HepG2 (cell line): ENCODE measurements around the gene TECTB. TPM values are rescaled to one million over a fixed set of nuclear protein-coding genes. Genes with fewer than 3 reads are reported as not detected.
A peak's percentile ranks its signal among the peaks of the same experiment; 100 is the strongest.

Experiments
- ATAC-seq: fragments of 200-7000 bp; cut with Tn5 transposase; 3 replicates; pipeline ENCODE4 v1.9.1; 2020; ENCODE audit warnings: mild to moderate bottlenecking, moderate library complexity
- BruUV-seq: library from RNA; stranded (reverse); fragments of 400-500 nt; replicated peaks from 2 replicates; lab custom pipeline; 2021; lab: Mats Ljungman, UMichigan
- CTCF ChIA-PET: fragments of 300-600 bp; formaldehyde crosslinking; extraction: SDS; loops from one replicate; lab custom pipeline; 2021; ENCODE audit warnings: low total read pairs, inconsistent platforms, low intra/inter-chr PET ratio; lab: Yijun Ruan, JAX
- POLR2A ChIA-PET: fragments of 350-600 bp; sonication (Branson Sonifier 250); formaldehyde crosslinking; loops from one replicate; lab custom pipeline; 2020; ENCODE audit warnings: antibody characterized with exemption, inconsistent platforms; lab: Yijun Ruan, JAX
- DNase-seq: peaks from one replicate; pipeline ENCODE4 v3.0.0-alpha.2; 2015; ENCODE audit warnings: low spot score
- FAIRE-seq: peaks from 3 replicates; lab custom pipeline; 2011; peaks lifted over from hg19 to GRCh38; lab: Jason Lieb, UNC
- H2AFZ ChIP-seq: one replicate; pipeline ENCODE4 v1.6.1; 2011; ENCODE audit warnings: low read length, inconsistent platforms
- H3K27ac ChIP-seq: fragments of 300-600 bp; 3 replicates; pipeline ENCODE4 v1.8.0; 2011; ENCODE audit warnings: mixed run types, mild to moderate bottlenecking, mixed read lengths, low read length, inconsistent platforms; ENCODE audit not compliant: insufficient read depth; ENCODE audit errors: extremely low read length
- H3K27me3 ChIP-seq, 2 experiments: fragments of 200-600 bp in 1 of 2; 2 replicates in 1 of 2; 3 replicates in 1 of 2; pipeline versions ENCODE4 v1.6.0 to v1.8.0; 2011; ENCODE audit warnings: low read length in 2 of 2, mild to moderate bottlenecking in 2 of 2, moderate library complexity in 2 of 2, inconsistent platforms in 1 of 2; ENCODE audit not compliant: insufficient read depth in 2 of 2, control insufficient read depth in 1 of 2
- H3K36me3 ChIP-seq, 2 experiments: fragments of 200-600 bp in 1 of 2; replicated peaks in 1 of 2; 2 replicates in 1 of 2; 3 replicates in 1 of 2; pipeline versions ENCODE4 v1.5.1 to v1.8.0; 2011; ENCODE audit warnings: low read length in 2 of 2, inconsistent platforms in 1 of 2; ENCODE audit not compliant: insufficient read depth in 2 of 2, control insufficient read depth in 1 of 2
- H3K4me1 ChIP-seq: 2 replicates; pipeline ENCODE4 v1.5.1; 2012; ENCODE audit warnings: low read length, inconsistent platforms; ENCODE audit not compliant: insufficient read depth
- H3K4me2 ChIP-seq: 2 replicates; pipeline ENCODE4 v1.6.0; 2011; ENCODE audit warnings: low read depth, low read length, inconsistent platforms
- H3K4me3 ChIP-seq, 3 experiments: fragments of 200-600 bp in 1 of 3; sonication (generic), shearing (Covaris generic) in 1 of 3; replicated peaks in 1 of 3; 2 replicates each; pipeline ENCODE4 v1.5.1; 2011 to 2016; ENCODE audit warnings: low read length in 3 of 3, inconsistent platforms in 2 of 3, low read depth in 2 of 3, mild to moderate bottlenecking in 2 of 3, control low read depth in 1 of 3, mixed read lengths in 1 of 3; ENCODE audit not compliant: insufficient read depth in 1 of 3
- H3K79me2 ChIP-seq: one replicate; pipeline ENCODE4 v1.6.1; 2011; ENCODE audit warnings: low read length, inconsistent platforms; ENCODE audit not compliant: insufficient read depth
- H3K9ac ChIP-seq: 2 replicates; pipeline ENCODE4 v1.6.0; 2011; ENCODE audit warnings: mild to moderate bottlenecking, low read depth, low read length, inconsistent platforms; ENCODE audit not compliant: insufficient read depth
- H3K9me3 ChIP-seq: 2 replicates; pipeline ENCODE4 v1.5.1; 2012; ENCODE audit warnings: mild to moderate bottlenecking, low read length
- H4K20me1 ChIP-seq: 2 replicates; pipeline ENCODE4 v1.6.0; 2011; ENCODE audit warnings: inconsistent platforms, mild to moderate bottlenecking, low read length, moderate library complexity; ENCODE audit not compliant: insufficient read depth
- HNRNPK ChIP-seq: fragments of 200-400 bp; formaldehyde crosslinking; IDR thresholded peaks from 2 replicates; pipeline ENCODE4 v1.6.1; 2018; ENCODE audit warnings: low read length, low read depth, moderate library complexity, mild to moderate bottlenecking; ENCODE audit not compliant: poor library complexity, severe bottlenecking
- IRF2 ChIP-seq: IDR thresholded peaks from 2 replicates; pipeline ENCODE4 v1.6.1; 2018; ENCODE audit warnings: missing genetic modification reagents, missing compliant biosample characterization
- SETDB1 ChIP-seq: sonication (generic); formaldehyde crosslinking; IDR thresholded peaks from 2 replicates; pipeline ENCODE4 v1.5.1; 2020; ENCODE audit warnings: missing genetic modification reagents, mild to moderate bottlenecking, borderline replicate concordance
- SP2 ChIP-seq: sonication (generic); formaldehyde crosslinking; IDR thresholded peaks from 2 replicates; pipeline ENCODE4 v1.5.1; 2020; ENCODE audit warnings: mild to moderate bottlenecking, missing genetic modification reagents
- ZBTB20 ChIP-seq: sonication (generic); formaldehyde crosslinking; IDR thresholded peaks from 2 replicates; pipeline ENCODE4 v1.8.1; 2023; ENCODE audit warnings: missing genetic modification reagents, low read depth, mild to moderate bottlenecking, borderline replicate concordance
- ZBTB39 ChIP-seq: sonication (generic); formaldehyde crosslinking; IDR thresholded peaks from 2 replicates; pipeline ENCODE4 v1.5.0; 2020; ENCODE audit warnings: missing genetic modification reagents
- ZNF280D ChIP-seq: sonication (generic); formaldehyde crosslinking; IDR thresholded peaks from 2 replicates; pipeline ENCODE4 v1.5.1; 2020; ENCODE audit warnings: mild to moderate bottlenecking, missing genetic modification reagents
- ZNF709 ChIP-seq: sonication (generic); formaldehyde crosslinking; IDR thresholded peaks from 2 replicates; pipeline ENCODE4 v1.5.0; 2020; ENCODE audit warnings: mild to moderate bottlenecking, missing genetic modification reagents
- ZSCAN25 ChIP-seq: sonication (generic); formaldehyde crosslinking; IDR thresholded peaks from 2 replicates; pipeline ENCODE4 v1.8.0; 2022; ENCODE audit warnings: mild to moderate bottlenecking, missing genetic modification reagents
- WGBS: methylation state at CpG from one replicate; pipeline ENCODE4 v1.1.6; 2017; ENCODE audit warnings: low lambda C conversion rate; 5-methylcytosine and 5-hydroxymethylcytosine counted together
- in situ Hi-C: cut with HindIII; loops from 2 replicates; pipeline ENCODE4 v1.10.0; 2017; ENCODE audit warnings: low pct_unique_long_range_greater_than_20kb; ENCODE audit not compliant: extremely low pct_ligation_motif_present
- intact Hi-C: fragments of 100-400 bp; cut with micrococcal nuclease; formaldehyde crosslinking; loops from one replicate; pipeline ENCODE4 v1.10.0; 2022; ENCODE audit not compliant: unreplicated experiment
- polyA plus RNA-seq, 8 experiments: library from polyadenylated mRNA; depleted of rRNA in 3 of 8; stranded (reverse) in 7 of 8; unstranded in 1 of 8; fragments of >200 nt; fragmentation: Illumina TruSeq in 4 of 8; extraction: Trizol in 4 of 8; gene quantifications; 2 replicates each; pipeline versions ENCODE4 v1.2.1 to v1.2.3, GENCODE V29; 2011 to 2016; ENCODE audit warnings: low read depth in 4 of 8, missing spikeins in 1 of 8, mixed read lengths in 1 of 8; ENCODE audit not compliant: insufficient read depth in 1 of 8
- total RNA-seq, 5 experiments: library from RNA; depleted of rRNA; stranded (reverse); fragments of >200 nt; fragmentation: Illumina TruSeq; extraction: Trizol; gene quantifications; 2 replicates each; pipeline ENCODE4 v1.2.3, GENCODE V29; 2016; ENCODE audit warnings: low read depth in 1 of 5

TECTB gene
- total and polyA plus RNA-seq, 2 of the 13 experiments (the other 11 are each of a cell fraction or from before 2014, with no cell fraction given), result 0.78 to 1.8 TPM

- POLR2A ChIA-PET, result no interaction called here
- Histone ChIP-seq H3K9ac (no peak overlapping the region), H3K4me2 (no peak overlapping the region), H3K79me2 (no peaks in the 10 kb centered on the region), H3K27me3 (no peaks in the 10 kb centered on the region), H4K20me1 (no peaks in the 10 kb centered on the region), H2AFZ (no peak overlapping the region), H3K4me3 (no peak overlapping the region), H3K27ac (no peak overlapping the region), H3K36me3 (no peaks in the 10 kb centered on the region), H3K4me1 (no peaks in the 10 kb centered on the region), H3K9me3 (peaks cover 23% of the 10 kb centered on the region)
- intact Hi-C loops (no loop called here), in situ Hi-C loops (no loop called here)
- no TSS peak for BruUV-seq
- DNase-seq (no peak), ATAC-seq (no peak), FAIRE-seq (no peak)
- CTCF ChIA-PET, result no interaction called here
- 89% methylated on average over 2 of the region's 2 CpGs for WGBS
- TF ChIP-seq ZNF280D (CRISPR knock-in tag) (0 out of 2 replicates have a peak, but pooled peaks have one; percentile 46), SETDB1 (CRISPR knock-in tag) (peak; percentile 50; the same call in 1 of the 2 replicates), ZSCAN25 (CRISPR knock-in tag) (no peak)
These were observed 33.5 kb upstream of the TECTB start for GRCh38 chr10:112249722-112250121.

- no peak for FAIRE-seq
- no peak for TF ChIP-seq SP2
- TF ChIP-seq ZNF280D (CRISPR knock-in tag), result no peak
- no peak for TF ChIP-seq HNRNPK
- no peak for TF ChIP-seq ZNF709 (CRISPR knock-in tag)
- no peak for TF ChIP-seq IRF2
- TF ChIP-seq ZBTB20, result no peak
- no peak for TF ChIP-seq ZBTB39 (CRISPR knock-in tag)
These were observed 32.6 kb upstream of the TECTB start for GRCh38 chr10:112250555-112250954.

More at GRCh38 chr10:112250555-112250954, 32.6 kb upstream of the TECTB start:
- peaks cover 23% of the 10 kb centered on the region for H3K9me3 ChIP-seq
- DNase-seq (no peak), ATAC-seq (no peak)
- no peaks in the 10 kb centered on the region for H3K27me3 ChIP-seq
- intact Hi-C loops (no loop called here), in situ Hi-C loops (no loop called here)
- POLR2A ChIA-PET, result no interaction called here
- H3K4me3 ChIP-seq, result no peak overlapping the region
- H3K4me2 ChIP-seq, result no peak overlapping the region
- no peak overlapping the region for H3K27ac ChIP-seq
- H2AFZ ChIP-seq, result no peak overlapping the region
- H3K9ac ChIP-seq, result no peak overlapping the region
- no TSS peak for BruUV-seq
- H4K20me1 ChIP-seq, result no peaks in the 10 kb centered on the region
- CTCF ChIA-PET, result no interaction called here
- 80% methylated on average over 2 of the region's 2 CpGs for WGBS
- H3K79me2 ChIP-seq, result no peaks in the 10 kb centered on the region
- H3K4me1 ChIP-seq, result no peaks in the 10 kb centered on the region
- H3K36me3 ChIP-seq, result no peaks in the 10 kb centered on the region
